Activated CD4-positive, alpha-beta memory T cell treated with anti-CD3 and anti-CD28 coated beads, Interleukin-2, amount 10 ng/mL, durations not matched to agents 7 days and 5 days (primary cell): ENCODE results near the gene ASTN2. TPM values are rescaled to one million over a fixed set of nuclear protein-coding genes. Genes with fewer than 3 reads are reported as not detected.

Experiments used
- CTCF ChIA-PET: fragments of 350-600 bp; sonication (Branson Sonifier 250); formaldehyde crosslinking; loops from one replicate; lab custom pipeline; 2021; ENCODE audit warnings: antibody characterized with exemption, inconsistent platforms; lab: Charles Lee
- POLR2A ChIA-PET: fragments of 350-600 bp; sonication (Branson Sonifier 250); formaldehyde crosslinking; loops from one replicate; lab custom pipeline; 2021; ENCODE audit warnings: antibody characterized with exemption; lab: Charles Lee
- DNase-seq: peaks from one replicate; pipeline ENCODE4 v3.0.0-alpha.2; 2020
- H3K27ac Mint-ChIP-seq: one replicate; pipeline ENCODE4 v1.8.0; 2021; ENCODE audit warnings: mild to moderate bottlenecking, mixed read lengths
- H3K27me3 Mint-ChIP-seq: one replicate; pipeline ENCODE4 v1.8.0; 2021; ENCODE audit warnings: mixed read lengths
- H3K36me3 Mint-ChIP-seq: one replicate; pipeline ENCODE4 v1.8.0; 2021; ENCODE audit warnings: low read depth, mixed read lengths
- H3K4me1 Mint-ChIP-seq: one replicate; pipeline ENCODE4 v1.8.0; 2021; ENCODE audit warnings: mixed read lengths
- H3K4me3 Mint-ChIP-seq: one replicate; pipeline ENCODE4 v1.8.0; 2021; ENCODE audit warnings: mild to moderate bottlenecking, mixed read lengths
- H3K9me3 Mint-ChIP-seq: one replicate; pipeline ENCODE4 v1.8.0; 2021; ENCODE audit warnings: mixed read lengths
- total RNA-seq, 2 experiments: library from RNA; stranded (reverse); gene quantifications; one replicate each; pipeline ENCODE4 v1.2.3, GENCODE V29; 2021

Gene ASTN2
- total RNA-seq, 2 experiments from 2014 or later = 2.5 to 3.0 TPM

DNA sequence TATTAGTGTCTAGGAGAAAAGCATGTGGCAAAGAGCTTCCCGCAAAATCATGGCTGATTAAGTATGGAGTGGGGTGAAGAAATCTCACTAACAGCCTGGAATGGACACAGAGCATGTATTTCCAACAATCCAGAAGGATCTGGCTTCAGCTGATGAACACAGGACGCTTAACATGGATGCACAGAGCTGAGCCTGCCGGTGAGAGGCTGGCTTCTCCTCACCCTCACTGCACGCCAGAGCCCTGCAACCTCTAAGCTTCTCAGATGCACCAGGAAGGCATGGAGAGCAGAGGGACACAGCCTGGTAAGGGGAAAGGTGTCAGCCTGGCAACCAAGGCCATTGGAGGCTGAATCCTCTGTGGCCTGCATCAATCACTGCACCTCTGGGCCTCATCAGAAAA, 429.3 kb downstream of the ASTN2 start:
- H3K36me3 Mint-ChIP-seq = no peaks in the 10 kb centered on the region
- ChIA-PET CTCF (no interaction called here), POLR2A (no interaction called here)

DNA sequence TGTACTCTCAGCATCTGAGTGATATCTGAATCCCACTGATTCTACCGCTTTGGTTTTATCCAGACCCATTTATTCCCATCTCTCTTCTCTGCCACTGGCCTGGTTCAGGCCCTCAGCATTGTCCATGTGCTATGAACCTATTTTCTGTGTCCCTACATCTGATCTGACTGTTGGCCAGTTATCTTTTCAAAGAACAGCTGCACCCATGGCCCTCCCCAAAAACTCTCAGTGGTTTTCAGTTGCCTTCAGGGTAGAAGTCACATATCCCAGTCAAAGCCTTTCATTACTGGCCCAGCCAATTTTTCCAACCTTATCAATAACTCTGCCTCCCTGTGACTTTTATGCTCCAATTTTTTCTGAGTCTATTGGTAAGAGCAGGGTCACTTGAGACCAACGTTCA, 430.7 kb downstream of the ASTN2 start:
- Mint-ChIP-seq H3K9me3 (no peaks in the 10 kb centered on the region), H3K36me3 (no peaks in the 10 kb centered on the region), H3K4me3 (no peak overlapping the region), H3K27me3 (no peaks in the 10 kb centered on the region), H3K27ac (no peak overlapping the region), H3K4me1 (no peaks in the 10 kb centered on the region)
- POLR2A ChIA-PET = no interaction called here
- CTCF ChIA-PET = no interaction called here
- no peak for DNase-seq

More for the DNA sequence above, 429.3 kb downstream of the ASTN2 start:
- H3K4me1 Mint-ChIP-seq = no peaks in the 10 kb centered on the region
- H3K27me3 Mint-ChIP-seq = no peaks in the 10 kb centered on the region
- no peak for DNase-seq
- no peak overlapping the region for H3K27ac Mint-ChIP-seq
- H3K4me3 Mint-ChIP-seq = no peak overlapping the region
- no peaks in the 10 kb centered on the region for H3K9me3 Mint-ChIP-seq

DNA sequence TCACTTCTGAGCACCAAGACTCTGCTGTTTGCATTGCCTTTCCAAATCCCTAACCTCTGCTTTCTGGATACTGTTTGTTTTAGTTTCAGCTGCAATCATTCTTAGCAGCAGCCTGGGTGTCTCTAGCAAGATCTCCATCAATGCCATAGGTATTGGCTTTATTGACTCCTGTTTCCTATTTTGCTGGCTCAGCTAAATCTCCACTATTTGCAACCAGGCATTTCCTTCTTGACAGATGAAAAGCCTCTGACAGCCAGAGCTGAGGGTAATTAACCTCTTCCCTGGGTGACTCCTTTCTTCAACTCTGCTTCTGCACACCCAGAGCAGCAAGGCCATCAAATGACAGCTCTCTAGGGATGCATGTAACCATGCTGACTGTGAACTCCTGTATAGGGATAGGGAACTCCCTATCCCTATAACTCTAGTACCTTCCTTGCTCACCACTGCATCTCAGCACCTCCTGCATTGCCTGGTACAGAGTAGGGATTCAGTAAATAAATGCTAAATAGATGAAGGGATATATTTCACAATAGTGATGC, 434.2 kb downstream of the ASTN2 start:
- H3K27me3 Mint-ChIP-seq = no peaks in the 10 kb centered on the region
- H3K9me3 Mint-ChIP-seq = no peaks in the 10 kb centered on the region
- CTCF ChIA-PET = no interaction called here
- DNase-seq = no peak
- POLR2A ChIA-PET = no interaction called here
- H3K27ac Mint-ChIP-seq = no peak overlapping the region
- H3K4me3 Mint-ChIP-seq = no peak overlapping the region
- H3K4me1 Mint-ChIP-seq = no peaks in the 10 kb centered on the region
- H3K36me3 Mint-ChIP-seq = no peaks in the 10 kb centered on the region

DNA sequence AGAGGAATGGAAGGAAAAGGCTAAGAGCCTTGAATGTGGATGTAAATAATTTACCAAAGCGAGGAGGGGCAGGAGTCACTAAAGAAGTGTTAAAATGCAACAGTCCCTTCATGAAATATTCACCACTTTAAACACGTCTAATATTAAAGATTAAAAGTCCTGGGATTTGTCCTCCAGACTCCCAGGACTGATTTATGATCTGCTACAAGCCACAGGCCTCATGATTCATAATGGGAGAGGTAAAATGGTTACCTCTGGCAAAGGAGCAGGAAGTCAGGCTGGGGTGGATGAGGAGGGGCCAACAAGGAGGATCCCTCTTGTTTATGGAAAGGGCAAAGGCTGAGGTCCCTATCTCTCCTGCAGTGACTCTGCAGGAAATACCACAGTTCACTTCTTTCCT, 435.4 kb downstream of the ASTN2 start:
- Mint-ChIP-seq H3K9me3 (no peaks in the 10 kb centered on the region), H3K4me3 (no peak overlapping the region), H3K4me1 (no peaks in the 10 kb centered on the region), H3K36me3 (no peaks in the 10 kb centered on the region), H3K27me3 (no peaks in the 10 kb centered on the region), H3K27ac (no peak overlapping the region)
- no peak for DNase-seq
- CTCF ChIA-PET = no interaction called here
- POLR2A ChIA-PET = no interaction called here

DNA sequence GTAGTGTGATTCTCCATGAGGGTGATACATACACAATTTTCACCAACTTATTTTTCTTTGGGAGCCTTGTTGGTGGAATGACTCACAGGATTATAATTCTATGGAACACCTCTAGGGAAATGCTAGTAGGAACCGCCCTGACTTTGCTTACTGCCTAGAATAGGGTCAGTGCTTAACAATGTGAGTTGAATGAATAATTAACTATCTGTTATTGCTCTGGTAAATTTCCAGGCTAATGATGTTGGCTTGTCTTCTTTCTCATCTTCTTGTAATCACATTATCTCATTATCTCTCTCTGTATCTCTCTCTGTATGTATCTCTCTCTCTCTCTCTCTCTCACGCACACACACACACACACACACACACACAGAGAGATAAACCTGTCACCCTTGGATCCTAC, 436.7 kb downstream of the ASTN2 start:
- ChIA-PET CTCF (no interaction called here), POLR2A (no interaction called here)
- Mint-ChIP-seq H3K36me3 (no peaks in the 10 kb centered on the region), H3K9me3 (no peaks in the 10 kb centered on the region), H3K4me1 (no peaks in the 10 kb centered on the region), H3K27ac (no peak overlapping the region), H3K27me3 (no peaks in the 10 kb centered on the region), H3K4me3 (no peak overlapping the region)
- no peak for DNase-seq

DNA sequence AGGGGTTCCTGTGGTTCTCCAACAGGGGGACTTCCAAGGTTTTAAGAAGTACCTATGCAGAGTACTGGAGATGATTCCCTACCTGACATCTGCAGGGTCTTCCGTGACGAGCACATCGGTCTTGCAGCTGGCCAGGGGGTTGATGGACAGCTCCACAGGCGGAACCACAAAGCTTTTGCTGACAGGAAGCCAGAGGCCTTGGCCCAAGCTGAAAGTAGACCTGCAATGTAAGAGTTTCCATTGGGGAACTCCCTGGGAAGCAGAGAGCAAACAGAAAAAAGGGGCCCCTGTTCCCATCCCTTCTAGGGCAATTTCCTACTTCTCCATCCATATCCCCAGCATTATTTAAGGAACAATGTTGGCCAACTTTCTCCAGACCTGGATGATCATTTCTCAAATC, 439.7 kb downstream of the ASTN2 start:
- CTCF ChIA-PET = no interaction called here
- no peak overlapping the region for H3K27ac Mint-ChIP-seq
- no peak for DNase-seq
- POLR2A ChIA-PET = no interaction called here
- H3K4me1 Mint-ChIP-seq = no peaks in the 10 kb centered on the region
- no peaks in the 10 kb centered on the region for H3K36me3 Mint-ChIP-seq
- no peak overlapping the region for H3K4me3 Mint-ChIP-seq
- no peaks in the 10 kb centered on the region for H3K9me3 Mint-ChIP-seq
- no peaks in the 10 kb centered on the region for H3K27me3 Mint-ChIP-seq

DNA sequence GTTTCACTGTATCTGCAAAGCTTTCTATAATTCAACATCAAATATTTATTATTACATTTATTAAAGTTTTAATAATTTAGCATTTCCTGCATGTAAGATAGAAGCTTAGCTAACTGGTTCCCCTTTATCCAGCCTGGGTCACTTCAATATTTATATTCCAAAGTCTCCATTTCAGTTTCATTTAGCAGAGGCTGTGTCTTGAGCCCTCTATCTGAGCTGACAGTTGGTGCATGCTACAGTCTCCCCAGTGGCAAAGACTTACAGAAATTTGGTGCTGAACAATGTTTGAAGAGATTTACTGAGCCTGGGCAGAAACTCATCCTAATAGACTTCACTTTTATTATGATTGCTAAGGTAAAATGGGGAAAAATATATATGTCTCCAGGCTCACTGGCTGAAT, 448.7 kb downstream of the ASTN2 start:
- CTCF ChIA-PET = no interaction called here
- H3K27ac Mint-ChIP-seq = no peak overlapping the region
- no peaks in the 10 kb centered on the region for H3K36me3 Mint-ChIP-seq
- DNase-seq = no peak
- POLR2A ChIA-PET = no interaction called here
- no peaks in the 10 kb centered on the region for H3K27me3 Mint-ChIP-seq
- H3K4me3 Mint-ChIP-seq = no peak overlapping the region
- no peaks in the 10 kb centered on the region for H3K4me1 Mint-ChIP-seq
- peaks cover 2% of the 10 kb centered on the region for H3K9me3 Mint-ChIP-seq

DNA sequence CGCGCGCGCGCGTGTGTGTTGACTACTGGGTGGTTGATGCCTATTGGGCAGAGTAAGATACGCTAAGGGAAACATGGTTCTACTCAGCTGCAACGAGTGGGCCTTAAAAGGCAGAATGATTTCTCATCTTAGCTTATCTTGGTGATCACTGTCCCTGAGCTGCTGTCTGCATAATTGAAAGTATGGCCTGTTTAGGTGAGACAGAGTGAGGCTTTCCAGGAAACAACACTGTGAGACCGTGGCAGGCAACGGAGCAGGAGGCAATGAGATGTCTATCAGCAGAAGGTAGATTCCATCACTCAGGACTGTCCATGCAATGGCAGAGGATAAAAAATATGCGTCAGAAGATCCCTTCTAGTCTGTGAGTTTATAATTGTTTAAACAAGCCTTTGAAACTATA, 450.6 kb downstream of the ASTN2 start:
- POLR2A ChIA-PET = no interaction called here

DNA sequence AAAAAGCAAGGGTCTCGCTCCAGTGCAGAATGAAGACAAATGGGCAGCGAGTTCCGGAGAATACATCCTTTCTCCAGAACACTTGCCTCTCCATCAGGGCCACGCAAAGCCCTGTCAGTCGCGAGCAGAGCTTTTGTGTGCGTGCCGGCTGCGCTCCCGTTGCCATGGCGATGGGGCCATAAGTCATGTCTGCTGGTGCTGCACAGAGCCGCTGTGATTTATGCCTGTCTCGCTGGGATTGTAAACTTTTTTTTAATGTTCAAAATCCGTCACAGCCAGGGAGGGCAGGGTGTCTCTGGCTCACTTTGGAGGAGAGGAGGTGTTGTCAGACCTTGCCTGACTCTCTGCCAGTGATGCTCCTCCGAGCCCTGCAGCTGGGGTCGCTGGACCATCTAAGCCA, 455.0 kb downstream of the ASTN2 start:
- Mint-ChIP-seq H3K9me3 (peaks cover 2% of the 10 kb centered on the region), H3K27me3 (no peaks in the 10 kb centered on the region), H3K4me3 (no peak overlapping the region), H3K27ac (no peak overlapping the region), H3K4me1 (no peaks in the 10 kb centered on the region), H3K36me3 (no peaks in the 10 kb centered on the region)
- no peak for DNase-seq
- POLR2A ChIA-PET = no interaction called here
- CTCF ChIA-PET = no interaction called here

More for the DNA sequence above, 450.6 kb downstream of the ASTN2 start:
- no peak overlapping the region for H3K4me3 Mint-ChIP-seq
- CTCF ChIA-PET = no interaction called here
- no peak overlapping the region for H3K27ac Mint-ChIP-seq
- no peaks in the 10 kb centered on the region for H3K27me3 Mint-ChIP-seq
- no peak for DNase-seq
- H3K36me3 Mint-ChIP-seq = no peaks in the 10 kb centered on the region
- no peaks in the 10 kb centered on the region for H3K4me1 Mint-ChIP-seq
- peaks cover 2% of the 10 kb centered on the region for H3K9me3 Mint-ChIP-seq

DNA sequence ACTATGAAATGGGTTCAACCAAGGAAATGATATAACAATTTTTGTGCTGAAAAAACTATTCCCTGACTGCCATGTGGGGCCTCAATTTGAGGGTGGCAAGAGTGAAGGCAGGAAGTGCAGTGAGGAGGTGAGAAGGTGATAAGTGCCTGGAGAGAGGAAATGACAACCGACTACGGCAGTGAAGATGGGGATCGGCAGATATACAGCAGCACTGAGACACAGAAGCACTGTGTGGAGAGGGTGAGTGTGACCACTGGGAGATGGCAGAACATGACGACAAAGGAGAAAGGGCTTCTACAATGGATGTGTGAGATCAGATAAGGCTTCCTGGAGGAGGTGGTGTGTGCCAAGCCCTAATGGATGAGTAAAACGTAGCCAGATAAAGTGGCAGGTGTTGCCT, 456.0 kb downstream of the ASTN2 start:
- ChIA-PET CTCF (no interaction called here), POLR2A (no interaction called here)
- Mint-ChIP-seq H3K27ac (no peak overlapping the region), H3K27me3 (no peaks in the 10 kb centered on the region), H3K4me1 (no peaks in the 10 kb centered on the region), H3K4me3 (no peak overlapping the region), H3K36me3 (no peaks in the 10 kb centered on the region), H3K9me3 (peaks cover 1% of the 10 kb centered on the region)
- no peak for DNase-seq

DNA sequence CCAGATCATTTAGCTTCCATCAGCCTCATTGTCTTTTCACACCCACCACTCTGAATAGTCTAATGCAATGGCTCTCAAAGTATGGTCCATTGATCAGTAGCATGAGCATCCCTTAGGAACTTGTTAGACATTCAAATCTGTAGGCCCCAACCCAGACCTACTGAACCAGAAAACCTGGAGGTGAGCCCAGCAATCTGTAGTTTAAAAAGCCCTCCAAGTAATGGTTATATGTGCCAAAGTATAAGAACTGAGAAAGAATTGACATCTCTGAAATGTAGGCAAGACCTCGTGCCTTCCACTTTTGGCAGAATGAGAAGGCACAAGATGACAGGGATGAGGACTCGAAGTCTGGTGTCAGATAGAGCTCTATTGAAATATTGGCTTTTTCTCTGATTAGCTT, 460.1 kb downstream of the ASTN2 start:
- no peaks in the 10 kb centered on the region for H3K36me3 Mint-ChIP-seq
- CTCF ChIA-PET = no interaction called here

DNA sequence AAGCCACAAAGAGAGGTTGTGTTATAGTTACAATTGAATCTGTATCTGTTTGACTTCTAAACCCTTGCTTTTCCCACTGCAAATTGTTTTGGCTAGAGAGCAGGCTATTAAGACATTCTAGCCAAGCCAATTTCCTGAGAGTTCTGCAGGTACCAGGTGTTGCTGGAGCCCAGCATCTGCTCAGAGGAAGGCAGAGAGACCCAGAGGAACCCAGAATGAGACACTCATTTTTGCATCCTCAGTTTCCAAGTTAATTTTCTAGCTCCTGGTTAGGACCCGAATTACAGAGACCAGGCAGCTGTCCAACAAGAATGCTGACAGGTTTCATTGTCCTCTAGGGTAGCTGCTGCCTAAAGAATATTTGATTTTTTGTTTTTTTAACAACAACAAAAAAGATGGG, 461.6 kb downstream of the ASTN2 start:
- Mint-ChIP-seq H3K36me3 (no peaks in the 10 kb centered on the region), H3K9me3 (peaks cover 5% of the 10 kb centered on the region), H3K4me3 (no peak overlapping the region), H3K27ac (no peak overlapping the region), H3K4me1 (no peaks in the 10 kb centered on the region), H3K27me3 (no peaks in the 10 kb centered on the region)
- ChIA-PET POLR2A (no interaction called here), CTCF (no interaction called here)
- DNase-seq = no peak

More for the DNA sequence above, 460.1 kb downstream of the ASTN2 start:
- Mint-ChIP-seq H3K4me1 (no peaks in the 10 kb centered on the region), H3K4me3 (no peak overlapping the region), H3K27me3 (no peaks in the 10 kb centered on the region), H3K9me3 (peaks cover 5% of the 10 kb centered on the region), H3K27ac (no peak overlapping the region)
- POLR2A ChIA-PET = no interaction called here
- DNase-seq = no peak

DNA sequence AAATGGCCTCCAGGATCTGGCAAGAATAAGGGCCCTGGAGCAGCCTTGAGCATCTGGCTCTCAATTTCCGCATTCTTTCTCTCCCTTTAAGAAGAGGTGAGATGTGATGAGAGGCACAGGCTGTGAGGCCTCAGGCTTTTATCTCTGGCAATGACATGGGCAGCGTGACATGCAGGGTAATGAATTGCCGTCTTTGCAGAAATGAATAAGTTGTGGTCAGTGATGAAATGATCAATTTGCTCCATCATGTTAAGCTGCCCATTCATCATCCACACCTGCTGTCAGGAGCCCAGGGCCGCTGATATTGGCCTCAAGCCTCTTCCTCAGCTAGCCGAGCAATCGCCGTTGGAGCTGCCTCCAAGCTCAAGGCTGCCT, 462.4 kb downstream of the ASTN2 start:
- H3K27ac Mint-ChIP-seq = no peak overlapping the region
- peaks cover 5% of the 10 kb centered on the region for H3K9me3 Mint-ChIP-seq
- no peak overlapping the region for H3K4me3 Mint-ChIP-seq
- H3K4me1 Mint-ChIP-seq = no peaks in the 10 kb centered on the region
- ChIA-PET POLR2A (no interaction called here), CTCF (no interaction called here)
- no peaks in the 10 kb centered on the region for H3K27me3 Mint-ChIP-seq
- no peak for DNase-seq
- H3K36me3 Mint-ChIP-seq = no peaks in the 10 kb centered on the region

DNA sequence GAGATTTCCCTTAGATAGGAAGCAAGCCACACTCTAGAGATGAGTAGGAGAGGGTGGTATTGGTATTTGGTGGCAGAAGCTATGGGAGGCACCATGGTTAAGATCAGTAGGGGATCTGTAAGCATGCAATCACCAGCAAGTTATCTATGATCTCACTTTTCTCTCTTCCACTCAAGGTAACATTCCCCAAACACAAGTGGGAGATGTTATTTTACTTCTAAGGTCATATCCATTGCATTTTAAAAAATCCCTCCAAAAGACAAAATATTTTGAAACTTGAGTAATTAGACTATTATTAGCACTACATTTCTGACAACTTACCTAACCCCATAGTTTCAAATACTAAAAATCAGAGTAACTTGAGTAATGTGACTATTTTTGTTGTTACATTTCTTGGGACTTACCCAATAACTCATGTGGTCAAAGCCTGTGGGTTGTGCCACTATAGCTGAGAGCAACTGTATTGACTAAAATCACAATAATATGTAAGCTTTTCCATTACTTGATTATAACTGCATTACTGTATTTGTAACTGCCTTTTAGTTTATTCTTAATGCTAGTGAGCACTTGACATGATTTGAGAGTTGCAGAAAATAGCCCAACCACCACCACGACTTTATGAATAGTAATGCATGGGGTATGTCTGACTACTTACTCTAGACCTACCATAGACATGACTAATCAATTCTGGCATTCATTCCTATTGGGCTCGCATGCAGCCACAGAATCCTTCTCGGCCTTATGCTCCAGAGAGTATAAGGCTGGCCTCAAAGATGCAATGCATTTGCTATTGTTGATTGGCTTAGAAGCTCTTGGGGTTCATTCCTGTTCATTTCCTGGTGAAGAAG, 463.0 kb downstream of the ASTN2 start:
- DNase-seq = no peak
- Mint-ChIP-seq H3K27ac (no peak overlapping the region), H3K4me3 (no peak overlapping the region), H3K27me3 (no peaks in the 10 kb centered on the region), H3K4me1 (no peaks in the 10 kb centered on the region), H3K9me3 (peaks cover 5% of the 10 kb centered on the region), H3K36me3 (no peaks in the 10 kb centered on the region)
- CTCF ChIA-PET = no interaction called here
- POLR2A ChIA-PET = no interaction called here
